Transverse colon (tissue), 4 donors: ENCODE results near the gene ABCC1. TPM values are rescaled to one million over a fixed set of nuclear protein-coding genes. Genes with fewer than 3 reads are reported as not detected.

ENCODE experiments used
- DNase-seq: peaks from one replicate; pipeline ENCODE4 v3.0.0-alpha.2; 2019
- H3K27ac ChIP-seq, 4 donors: fragments of 200-600 bp; sonication (generic); 2 replicates each; pipeline ENCODE4 v1.5.1; 2016 to 2018; ENCODE audit warnings: inconsistent platforms in 4 of 4
- H3K27me3 ChIP-seq: fragments of 200-600 bp; sonication (generic); 2 replicates; pipeline ENCODE4 v1.5.1; 2017; ENCODE audit warnings: inconsistent platforms
- H3K36me3 ChIP-seq, 4 donors: fragments of 200-600 bp; sonication (generic); 2 replicates each; pipeline ENCODE4 v1.5.1; 2017 to 2019; ENCODE audit warnings: inconsistent platforms in 4 of 4
- H3K4me1 ChIP-seq, 4 donors: fragments of 200-600 bp; sonication (generic); 2 replicates each; pipeline ENCODE4 v1.5.1; 2017 to 2020; ENCODE audit warnings: inconsistent platforms in 4 of 4
- H3K4me3 ChIP-seq, 4 donors: fragments of 200-600 bp; sonication (generic); 1 replicate in 1 of 4; 2 replicates in 3 of 4; pipeline versions ENCODE4 v1.5.1 to v1.6.1; 2017 to 2019; ENCODE audit warnings: inconsistent platforms in 4 of 4
- H3K9me3 ChIP-seq, 2 donors: fragments of 200-600 bp; sonication (generic); 2 replicates each; pipeline ENCODE4 v1.5.1; 2017 to 2019; ENCODE audit warnings: inconsistent platforms in 2 of 2
- EP300 ChIP-seq: sonication (generic); formaldehyde crosslinking; IDR thresholded peaks from one replicate; pipeline ENCODE4 v1.6.1; 2017; ENCODE audit warnings: antibody characterized with exemption, low read depth
- POLR2A ChIP-seq: fragments of 450-650 bp; IDR thresholded peaks from one replicate; pipeline ENCODE4 v1.6.1; 2016; ENCODE audit warnings: antibody characterized with exemption, mild to moderate bottlenecking, moderate library complexity
- POLR2AphosphoS5 ChIP-seq, 3 donors: sonication (generic); formaldehyde crosslinking; IDR thresholded peaks; one replicate each; pipeline ENCODE4 v1.6.1; 2016; ENCODE audit warnings: antibody characterized with exemption in 3 of 3
- WGBS, 2 donors: methylation state at CpG; one replicate each; pipeline ENCODE4 v1.1.5; 2018; ENCODE audit warnings: low coverage in 1 of 2; 5-methylcytosine and 5-hydroxymethylcytosine counted together
- in situ Hi-C, 4 donors: fragments of 200-750 bp; cut with MboI; loops; one replicate each; pipeline versions ENCODE4 v1.15.0 to v1.15.1; 2017; ENCODE audit warnings: low sequenced_read_pairs in 3 of 4, low pct_ligation_motif_present in 1 of 4, low pct_unique_long_range_greater_than_20kb in 1 of 4
- intact Hi-C: fragments of 100-400 bp; cut with DNase I; formaldehyde crosslinking; loops from one replicate; pipeline ENCODE4 v1.15.1; 2023; ENCODE audit warnings: low total_unique reads
- total RNA-seq, 4 donors: library from RNA; depleted of rRNA; stranded (reverse); fragments of >200 nt; gene quantifications; one replicate each; pipeline ENCODE4 v1.1.0, GENCODE V29; 2016
- TF ChIP-seq, protein P1 (sequence below), 5 experiments: fragments of 200-600 bp in 3 of 5; fragments of 450-650 bp in 2 of 5; sonication (generic) in 3 of 5; IDR thresholded peaks; 1 replicate in 2 of 5; 2 replicates in 3 of 5; pipeline ENCODE4 v1.5.1; 2016 to 2017; ENCODE audit warnings: antibody characterized with exemption in 5 of 5, inconsistent platforms in 3 of 5, mild to moderate bottlenecking in 2 of 5, moderate library complexity in 1 of 5

Gene ABCC1
- total RNA-seq, 4 donors from 2014 or later = 17.1 to 67.3 (median 36.9) TPM

DNA sequence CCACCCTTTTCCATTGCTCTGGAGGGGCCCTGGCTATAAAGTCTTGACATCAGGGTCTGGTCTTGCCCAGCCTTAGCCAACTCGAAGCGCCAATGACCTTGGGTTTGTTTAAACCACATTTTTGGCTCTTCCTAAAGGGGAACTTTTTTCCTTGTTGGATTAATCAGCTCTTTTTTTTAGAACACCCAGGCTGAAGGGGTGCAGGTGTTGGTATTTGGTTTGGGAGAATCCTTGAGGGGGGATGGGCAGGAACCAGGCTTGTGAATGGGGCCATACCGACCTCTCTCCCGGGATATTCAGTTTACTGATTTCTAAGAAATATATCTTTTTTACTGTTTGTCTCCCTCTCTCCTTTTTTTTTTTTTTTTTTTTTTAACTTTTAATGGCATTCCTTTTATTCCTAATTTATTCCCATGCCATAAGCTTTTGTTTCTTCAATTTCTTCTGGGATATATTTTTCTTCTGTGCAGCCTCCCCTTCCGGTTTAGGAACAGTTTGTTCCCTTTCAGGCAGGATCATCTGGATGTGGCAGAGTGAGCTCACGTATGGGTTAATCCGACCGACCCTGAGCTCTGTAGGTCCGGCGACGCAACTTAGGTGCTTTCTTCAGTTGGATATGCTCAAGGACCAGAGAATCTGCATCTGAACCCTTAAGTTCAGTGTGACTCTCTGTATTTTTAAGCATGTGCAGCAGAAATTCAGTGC, 144.4 kb downstream of the ABCC1 start:
- no peak overlapping the region for H3K4me3 ChIP-seq
- H3K36me3 ChIP-seq = peaks cover 0 to 13% (median 0%) of the 10 kb centered on the region in 4 donors
- in situ Hi-C loops (no loop called here), intact Hi-C loops (no loop called here)
- WGBS, 2 donors = 80 to 92% methylated on average over 5 to 11 of the region's 11 CpGs
- peaks cover 5 to 26% (median 17%) of the 10 kb centered on the region in 4 donors for H3K4me1 ChIP-seq
- no peaks in the 10 kb centered on the region for H3K27me3 ChIP-seq
- H3K9me3 ChIP-seq = no peaks in the 10 kb centered on the region
- TF ChIP-seq POLR2A = no peak
- TF ChIP-seq POLR2AphosphoS5 (IDR thresholded peaks at IDR 0.05) = no peak
- no peak for TF ChIP-seq EP300
- TF ChIP-seq, protein P1, sequence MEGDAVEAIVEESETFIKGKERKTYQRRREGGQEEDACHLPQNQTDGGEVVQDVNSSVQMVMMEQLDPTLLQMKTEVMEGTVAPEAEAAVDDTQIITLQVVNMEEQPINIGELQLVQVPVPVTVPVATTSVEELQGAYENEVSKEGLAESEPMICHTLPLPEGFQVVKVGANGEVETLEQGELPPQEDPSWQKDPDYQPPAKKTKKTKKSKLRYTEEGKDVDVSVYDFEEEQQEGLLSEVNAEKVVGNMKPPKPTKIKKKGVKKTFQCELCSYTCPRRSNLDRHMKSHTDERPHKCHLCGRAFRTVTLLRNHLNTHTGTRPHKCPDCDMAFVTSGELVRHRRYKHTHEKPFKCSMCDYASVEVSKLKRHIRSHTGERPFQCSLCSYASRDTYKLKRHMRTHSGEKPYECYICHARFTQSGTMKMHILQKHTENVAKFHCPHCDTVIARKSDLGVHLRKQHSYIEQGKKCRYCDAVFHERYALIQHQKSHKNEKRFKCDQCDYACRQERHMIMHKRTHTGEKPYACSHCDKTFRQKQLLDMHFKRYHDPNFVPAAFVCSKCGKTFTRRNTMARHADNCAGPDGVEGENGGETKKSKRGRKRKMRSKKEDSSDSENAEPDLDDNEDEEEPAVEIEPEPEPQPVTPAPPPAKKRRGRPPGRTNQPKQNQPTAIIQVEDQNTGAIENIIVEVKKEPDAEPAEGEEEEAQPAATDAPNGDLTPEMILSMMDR (IDR thresholded peaks at IDR 0.05) = no peak
- DNase-seq = no peak
- peak overlapping the region; percentile 22 to 82 (median 78) for H3K27ac ChIP-seq

- intact Hi-C loops = no loop called here
- no peaks in the 10 kb centered on the region for H3K9me3 ChIP-seq
- WGBS, 2 donors = 83 to 85% methylated on average over 5 to 8 of the region's 8 CpGs
- no peak overlapping the region for H3K4me3 ChIP-seq
- H3K27me3 ChIP-seq = no peaks in the 10 kb centered on the region
- H3K36me3 ChIP-seq = peaks cover 0 to 4% (median 0%) of the 10 kb centered on the region in 4 donors
- DNase-seq = no peak
- H3K27ac ChIP-seq = peak overlapping the region; percentile 67 to 83 (median 80)
- in situ Hi-C loops = no loop called here
- H3K4me1 ChIP-seq = peaks cover 5 to 25% (median 17%) of the 10 kb centered on the region in 4 donors
- no peak for TF ChIP-seq EP300
- TF ChIP-seq, protein P1 (IDR thresholded peaks at IDR 0.05) = no peak
- TF ChIP-seq POLR2A = no peak
- no peak for TF ChIP-seq POLR2AphosphoS5 (IDR thresholded peaks at IDR 0.05)
Measured at GRCh38 chr16:16095646-16096045, 146.2 kb downstream of the ABCC1 start.

DNA sequence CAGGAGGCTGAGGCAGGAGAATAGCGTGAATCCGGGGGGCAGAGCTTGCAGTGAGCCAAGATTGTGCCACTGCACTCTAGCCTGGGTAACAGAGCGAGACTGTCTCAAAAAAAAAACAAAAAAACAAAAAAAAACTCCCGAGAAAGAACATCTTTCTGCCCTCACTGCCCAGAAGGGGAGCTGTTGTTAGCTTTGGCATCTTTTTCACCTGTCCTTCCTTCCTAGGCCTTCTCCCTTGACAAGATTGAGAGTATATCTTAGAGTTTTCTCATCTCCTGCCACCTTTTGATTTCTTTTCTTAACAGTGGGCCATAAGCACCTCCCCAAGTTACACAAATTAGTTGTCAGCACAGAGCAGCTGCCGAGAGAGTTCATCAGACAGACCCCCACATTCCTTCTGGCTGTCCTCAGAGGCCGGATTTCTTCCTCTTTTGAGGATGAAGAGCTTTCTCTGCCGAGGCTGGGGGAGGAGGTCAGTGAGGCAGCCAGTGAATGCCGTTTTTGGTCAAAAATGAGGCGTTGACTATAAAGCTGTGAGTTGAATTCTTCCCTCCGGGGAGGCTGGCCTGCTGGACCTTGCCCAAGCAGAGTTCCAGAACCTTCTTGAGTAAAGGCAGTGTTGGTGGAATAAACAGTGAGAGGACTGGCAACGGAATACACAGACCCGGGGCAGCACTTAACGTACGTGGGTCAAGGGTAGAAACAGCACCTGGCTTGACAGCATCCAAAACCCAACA, 146.9 kb downstream of the ABCC1 start:
- 42 to 47% methylated on average over 3 to 14 of the region's 14 CpGs for WGBS, 2 donors
- H3K4me1 ChIP-seq = peaks cover 5 to 25% (median 17%) of the 10 kb centered on the region in 4 donors
- TF ChIP-seq POLR2A = no peak
- peak in 2 of 3 donors; percentile 20 to 52 for TF ChIP-seq POLR2AphosphoS5 (IDR thresholded peaks at IDR 0.05)
- TF ChIP-seq, protein P1 (IDR thresholded peaks at IDR 0.05) = peak; percentile 7 to 44 (median 23)
- TF ChIP-seq EP300 = peak; percentile 17

DNA sequence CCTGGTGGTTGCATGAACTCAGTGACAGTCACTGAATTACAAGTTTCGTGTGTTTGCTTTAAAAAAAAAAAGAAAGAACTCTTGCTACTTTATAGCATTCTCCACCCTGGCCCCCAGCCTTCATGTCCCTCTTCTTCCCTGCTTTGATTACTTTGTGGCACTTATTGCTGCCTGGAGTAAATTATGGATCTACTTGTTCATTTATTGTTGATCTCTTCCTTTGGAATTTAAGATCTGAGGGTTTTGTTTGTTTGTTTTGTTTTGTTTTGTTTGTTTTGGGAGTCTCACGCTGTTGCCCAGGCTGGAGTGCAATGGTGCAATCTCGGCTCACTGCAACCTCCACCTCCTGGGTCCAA, 147.4 kb downstream of the ABCC1 start:
- Histone ChIP-seq H3K4me1 (peaks cover 5 to 25% (median 17%) of the 10 kb centered on the region in 4 donors), H3K27me3 (no peaks in the 10 kb centered on the region), H3K9me3 (no peaks in the 10 kb centered on the region), H3K27ac (peak overlapping the region; percentile 67 to 83 (median 80)), H3K36me3 (no peaks in the 10 kb centered on the region), H3K4me3 (no peak overlapping the region)
- no peak for DNase-seq
- WGBS, 2 donors = 37 to 43% methylated on average over 3 of the region's 3 CpGs
- intact Hi-C loops (no loop called here), in situ Hi-C loops (no loop called here)
- TF ChIP-seq POLR2A (no peak), POLR2AphosphoS5 (IDR thresholded peaks at IDR 0.05) (no peak), EP300 (no peak)
- TF ChIP-seq, protein P1 (IDR thresholded peaks at IDR 0.05) = no peak

More for the DNA sequence above, 146.9 kb downstream of the ABCC1 start:
- H3K27me3 ChIP-seq = no peaks in the 10 kb centered on the region
- intact Hi-C loops (no loop called here), in situ Hi-C loops (no loop called here)
- DNase-seq = peak; percentile 39
- no peaks in the 10 kb centered on the region for H3K9me3 ChIP-seq
- no peak overlapping the region for H3K4me3 ChIP-seq
- no peaks in the 10 kb centered on the region for H3K36me3 ChIP-seq
- peak overlapping the region; percentile 67 to 83 (median 80) for H3K27ac ChIP-seq
